Posterior cingulate gyrus (tissue), 11 donors: ENCODE measurements around the gene SLC2A14.
"Not testable (repeated sequence)": the region's sequence is repeated elsewhere in the genome, so short reads cannot be mapped to it uniquely, and the experiment has no call there.

ENCODE experiments used
- DNase-seq, 10 donors: peaks; one replicate each; pipeline versions ENCODE4 v3.0.0 to v3.0.0-alpha.2; 2020 to 2021; ENCODE audit warnings: mixed read lengths in 3 of 10
- intact Hi-C: fragments of 100-400 bp; cut with DNase I; formaldehyde crosslinking; loops from one replicate; pipeline ENCODE4 v1.15.1; 2023

The SLC2A14 gene

DNA sequence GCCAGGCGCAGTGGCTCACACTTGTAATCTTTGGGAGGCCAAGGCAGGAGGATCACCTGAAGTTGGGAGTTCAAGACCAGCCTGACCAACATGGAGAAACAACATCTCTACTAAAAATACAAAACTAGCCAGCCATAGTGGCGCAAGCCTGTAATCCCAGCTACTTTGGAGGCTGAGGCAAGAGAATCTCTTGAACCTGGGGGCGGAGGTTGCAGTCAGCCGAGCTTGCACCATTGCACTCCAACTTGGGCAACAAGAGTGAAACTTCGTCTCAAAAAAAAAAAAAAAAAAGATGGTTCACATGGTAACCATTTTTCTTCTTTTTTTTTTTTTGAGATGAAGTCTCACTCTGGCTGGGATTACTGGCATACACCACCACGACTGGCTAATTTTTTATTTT lies 35.3 kb downstream of the SLC2A14 start:
- intact Hi-C loops: no loop called here
- DNase-seq: no peak

DNA sequence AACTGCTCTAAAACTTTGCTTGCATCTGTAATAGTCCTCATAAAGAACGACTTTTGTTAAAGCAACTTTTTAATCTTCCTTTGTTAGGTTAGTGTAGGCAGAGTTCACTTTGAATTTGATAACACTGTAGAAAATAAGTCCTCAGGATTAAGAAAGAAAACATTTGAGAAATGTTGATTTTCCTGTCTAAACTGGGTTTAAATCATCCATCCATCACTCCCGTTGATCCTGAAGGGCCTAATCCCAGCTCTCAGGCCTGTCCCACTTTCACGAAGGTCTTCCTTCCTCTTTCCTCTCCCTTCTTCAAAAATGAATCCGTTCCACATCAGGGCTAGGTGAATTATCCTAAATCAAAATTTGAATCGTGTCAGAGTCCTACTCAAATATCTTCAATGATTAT lies 36.9 kb downstream of the SLC2A14 start:
- intact Hi-C loops: no loop called here
- no peak for DNase-seq

DNA sequence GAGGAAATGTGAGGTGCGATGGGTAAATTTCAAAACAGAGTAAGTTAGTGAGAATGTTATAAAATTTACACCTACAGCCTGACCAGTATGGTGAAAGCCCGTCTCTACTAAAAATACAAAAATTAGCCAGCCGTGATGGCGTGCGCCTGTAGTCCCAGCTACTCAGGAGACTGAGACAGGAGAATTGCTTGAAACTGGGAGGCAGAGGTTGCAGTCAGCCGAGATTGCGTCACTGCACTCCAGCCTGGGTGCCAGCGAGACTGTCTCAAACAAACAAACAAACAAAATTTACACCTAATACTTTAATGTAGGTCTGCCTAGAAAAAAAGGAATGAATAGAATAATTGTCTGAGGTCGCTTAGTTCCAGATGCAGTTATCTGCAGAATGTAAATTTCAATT lies 37.6 kb downstream of the SLC2A14 start:
- intact Hi-C loops: no loop called here
- peak in 1 of 10 donors; percentile 7 for DNase-seq

- DNase-seq: peak in 1 of 10 donors; percentile 17
- intact Hi-C loops: no loop called here
Measured at GRCh38 chr12:7834701-7835100, 38.0 kb downstream of the SLC2A14 start.

DNA sequence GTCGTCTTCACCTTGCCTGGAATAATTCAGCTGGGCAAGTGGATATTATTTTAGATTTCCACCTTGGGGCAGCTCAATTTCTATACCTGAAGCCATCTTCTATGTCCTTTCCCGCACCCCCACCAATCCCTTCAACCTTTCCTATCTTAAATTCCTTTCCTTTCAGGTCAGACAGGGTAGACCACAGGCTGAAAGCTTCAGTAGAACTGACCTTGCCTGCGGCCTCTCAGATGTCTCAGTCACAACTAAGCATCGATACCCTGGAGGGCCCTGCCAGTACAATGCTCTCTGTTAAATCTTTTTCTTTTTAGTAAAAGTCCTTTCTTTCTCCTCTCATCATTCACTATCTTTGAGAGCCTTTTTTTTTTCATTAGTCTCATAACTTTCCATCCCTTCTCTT lies 38.9 kb downstream of the SLC2A14 start:
- peak in 1 of 10 donors; percentile 14 for DNase-seq
- intact Hi-C loops: no loop called here

DNA sequence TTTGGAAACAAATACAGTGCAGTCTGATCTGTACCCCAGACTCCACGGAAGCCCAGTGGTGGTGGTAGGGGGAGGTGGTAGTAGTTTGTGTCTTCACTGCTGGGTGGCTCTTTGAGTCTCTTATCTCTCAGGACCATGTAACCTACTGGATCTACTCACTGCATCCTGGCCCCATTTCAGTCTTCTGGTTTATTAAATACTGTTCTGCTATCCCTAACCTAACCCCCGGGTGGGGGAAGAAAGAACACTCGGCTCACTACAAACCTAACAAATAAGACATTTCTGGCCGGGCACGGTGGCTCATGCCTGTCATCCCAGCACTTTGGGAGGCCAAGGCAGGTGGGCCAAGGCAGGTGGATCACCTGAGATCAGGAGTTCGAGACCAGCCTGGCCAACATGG lies 39.5 kb downstream of the SLC2A14 start:
- peak in 1 of 10 donors; percentile 29 for DNase-seq
- intact Hi-C loops: not testable (repeated sequence)

- intact Hi-C loops: no loop called here
- peak in 1 of 10 donors; percentile 27 for DNase-seq
Measured at GRCh38 chr12:7832059-7832696, 40.5 kb downstream of the SLC2A14 start.

GRCh38 chr12:7829737-7830136 lies 43.0 kb downstream of the SLC2A14 start:
- intact Hi-C loops: not testable (repeated sequence)

GRCh38 chr12:7825754-7826153 lies 47.0 kb downstream of the SLC2A14 start:
- intact Hi-C loops, DNase-seq: not testable (repeated sequence)

More at GRCh38 chr12:7829737-7830136, 43.0 kb downstream of the SLC2A14 start:
- peak in 1 of 10 donors; percentile 16 for DNase-seq

GRCh38 chr12:7806863-7807487 lies 65.7 kb downstream of the SLC2A14 start:
- intact Hi-C loops: no loop called here
- DNase-seq: peak in 9 of 10 donors; percentile 27 to 91 (median 56)

DNA sequence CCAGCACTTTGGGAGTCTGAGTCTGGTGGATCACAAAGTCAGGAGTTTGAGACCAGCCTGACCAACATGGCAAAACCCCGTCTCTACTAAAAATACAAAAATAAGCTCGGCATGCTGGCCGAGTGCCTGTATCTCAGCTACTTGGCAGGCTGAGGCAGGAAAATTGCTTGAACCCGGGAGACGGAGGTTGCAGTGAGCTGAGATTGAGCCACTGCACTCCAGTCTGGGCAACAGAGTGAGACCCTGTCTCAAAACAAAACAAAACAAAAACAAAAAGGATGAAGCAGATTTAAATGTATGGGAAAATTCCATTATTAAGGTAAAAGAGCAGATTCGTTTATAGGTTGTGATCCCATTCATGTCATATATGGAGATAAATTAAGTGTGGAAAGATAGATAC lies 66.4 kb downstream of the SLC2A14 start:
- DNase-seq, intact Hi-C loops: not testable (repeated sequence)

GRCh38 chr12:7801460-7801859 lies 71.3 kb downstream of the SLC2A14 start:
- no peak for DNase-seq
- intact Hi-C loops: no loop called here

DNA sequence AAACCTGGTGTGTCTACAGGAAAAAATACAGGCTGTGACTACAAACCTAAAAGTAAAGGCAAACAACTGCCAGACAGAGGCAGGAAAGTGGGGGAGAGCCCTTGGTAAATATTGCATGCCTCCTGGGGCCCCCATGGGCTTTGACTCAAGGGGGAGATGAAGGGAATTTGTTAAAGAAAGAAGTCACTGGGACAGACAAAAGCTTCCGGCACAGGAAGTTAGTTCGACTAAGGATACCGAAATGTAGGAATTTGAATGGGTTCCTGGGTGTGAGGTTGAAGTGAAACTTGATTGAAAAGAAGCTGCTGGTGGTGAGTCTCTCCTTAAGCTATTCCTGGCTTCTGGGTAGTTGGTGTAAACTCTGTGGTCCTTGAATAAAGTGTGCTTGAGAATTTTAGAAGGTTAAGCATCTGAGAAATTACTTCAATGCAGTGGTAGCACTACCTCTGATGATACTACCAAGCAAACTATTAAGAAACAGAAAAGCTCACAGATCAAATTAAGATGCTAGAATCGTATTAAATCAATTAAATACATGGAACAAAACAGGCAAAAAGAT lies 73.9 kb downstream of the SLC2A14 start:
- intact Hi-C loops, DNase-seq: not testable (repeated sequence)

- DNase-seq: no peak
- intact Hi-C loops: no loop called here
Measured at GRCh38 chr12:7797698-7798398, 74.9 kb downstream of the SLC2A14 start.

GRCh38 chr12:7797269-7797668 lies 75.4 kb downstream of the SLC2A14 start:
- intact Hi-C loops, DNase-seq: not testable (repeated sequence)

DNA sequence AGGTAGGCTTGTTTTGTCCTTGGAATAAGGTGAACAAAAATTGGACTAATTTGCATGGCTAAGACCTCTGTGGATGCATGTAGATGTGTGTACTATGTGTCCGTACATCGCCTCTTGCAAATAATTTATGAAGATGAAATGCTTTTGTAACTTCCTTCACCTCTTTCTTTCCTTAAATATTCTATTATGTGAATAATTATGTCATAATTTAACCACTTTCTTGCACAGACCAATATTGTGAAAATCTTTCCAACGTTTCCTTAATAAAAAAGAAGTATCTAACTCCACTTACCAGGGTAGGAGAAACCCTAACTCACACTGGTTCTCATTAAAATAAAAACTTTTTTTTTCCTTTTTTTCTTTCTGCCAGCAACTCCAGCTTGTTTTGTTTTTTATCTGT lies 79.5 kb downstream of the SLC2A14 start:
- intact Hi-C loops: no loop called here
- no peak for DNase-seq

DNA sequence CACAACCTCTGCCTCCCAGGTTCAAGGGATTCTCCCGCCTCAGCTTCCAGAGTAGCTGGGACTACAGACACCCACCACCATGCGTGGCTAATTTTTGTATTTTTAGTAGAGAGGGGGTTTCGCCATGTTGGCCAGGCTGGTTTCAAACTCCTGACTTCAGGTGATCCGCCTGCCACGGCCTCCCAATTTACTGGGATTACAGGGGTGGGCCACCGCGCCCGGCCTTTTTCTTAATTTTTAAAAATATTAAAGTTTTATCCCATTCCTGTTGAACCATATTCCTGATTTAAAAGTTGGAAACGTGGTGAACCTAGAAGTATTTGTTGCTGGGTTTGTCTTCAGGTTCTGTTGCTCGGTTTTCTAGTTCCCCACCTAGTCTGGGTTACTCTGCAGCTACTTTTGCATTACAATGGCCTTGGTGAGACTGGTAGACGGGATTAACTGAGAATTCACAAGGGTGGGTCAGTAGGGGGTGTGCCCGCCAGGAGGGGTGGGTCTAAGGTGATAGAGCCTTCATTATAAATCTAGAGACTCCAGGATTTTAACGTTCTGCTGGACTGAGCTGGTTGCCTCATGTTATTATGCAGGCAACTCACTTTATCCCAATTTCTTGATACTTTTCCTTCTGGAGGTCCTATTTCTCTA lies 83.7 kb downstream of the SLC2A14 start, which contains the start of gene NANOG:
Gene NANOG, plus strand, starts transcription at position 519 of the 645 bp plus-strand sequence. CDS start 213 bp downstream, outside the sequence.
- DNase-seq, intact Hi-C loops: not testable (repeated sequence)

DNA sequence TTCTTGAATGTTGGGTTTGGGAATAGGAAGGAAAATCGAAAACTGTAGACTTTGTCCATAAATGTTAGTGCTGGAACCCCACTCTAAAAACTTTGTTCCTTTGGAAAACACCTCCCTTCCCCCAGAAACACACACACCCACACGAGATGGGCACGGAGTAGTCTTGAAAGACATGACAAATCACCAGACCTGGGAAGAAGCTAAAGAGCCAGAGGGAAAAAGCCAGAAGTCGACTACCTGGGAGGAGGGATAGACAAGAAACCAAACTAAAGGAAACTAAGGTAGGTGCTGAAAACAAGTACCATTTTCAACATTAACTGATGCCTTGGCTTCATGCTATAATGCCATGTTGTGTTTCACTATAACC lies 84.4 kb downstream of the SLC2A14 start:
- DNase-seq: no peak
- intact Hi-C loops: no loop called here

DNA sequence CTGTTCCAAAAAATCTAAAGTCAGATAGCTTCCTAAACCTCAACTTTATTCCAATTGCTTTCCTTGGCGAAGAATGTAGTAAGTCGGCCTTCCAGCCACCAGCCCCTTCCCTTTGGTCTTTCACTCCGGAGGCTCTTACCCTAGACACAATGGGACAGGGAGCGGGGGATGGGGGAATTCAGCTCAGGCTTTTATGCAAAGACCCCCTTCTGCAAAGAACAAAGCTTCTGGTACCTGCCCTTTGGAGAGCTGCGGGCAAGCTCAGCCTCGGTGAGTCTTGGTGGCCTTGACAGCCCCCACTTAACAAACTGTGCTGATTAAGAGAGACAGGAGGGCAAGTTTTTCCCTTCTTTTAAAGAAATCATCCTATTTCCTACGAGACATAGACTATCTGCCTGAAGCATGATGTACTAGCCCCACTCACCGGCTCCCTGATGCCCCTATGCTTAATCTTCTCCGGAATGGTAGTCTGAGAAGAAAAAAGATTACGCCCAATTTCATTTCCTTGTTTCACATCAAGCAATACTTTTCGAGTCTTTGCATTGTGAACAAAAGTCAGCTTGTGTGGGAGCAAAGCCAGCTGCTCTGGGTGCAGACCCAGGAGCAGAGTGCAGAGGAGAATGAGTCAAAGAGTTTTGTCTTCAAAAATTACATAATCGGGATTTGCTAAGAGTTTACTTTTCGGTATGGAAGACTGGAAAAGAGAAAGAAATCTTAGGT lies 85.0 kb downstream of the SLC2A14 start:
- DNase-seq: peak in 1 of 10 donors; percentile 44
- intact Hi-C loops: no loop called here

- intact Hi-C loops: no loop called here
- DNase-seq: no peak
Measured at GRCh38 chr12:7784701-7785100, 88.0 kb downstream of the SLC2A14 start.
